H54 (cell line): ENCODE data around the gene APOBEC4.
A peak's percentile ranks its signal among the peaks of the same experiment; 100 is the strongest.
"Not testable (repeated sequence)": the region's sequence is repeated elsewhere in the genome, so short reads cannot be mapped to it uniquely, and the experiment has no call there.

ENCODE experiments used
- DNase-seq: peaks from one replicate; pipeline ENCODE4 v3.0.0; 2011; ENCODE audit warnings: low spot score, mixed read lengths; ENCODE audit not compliant: insufficient read length
- FAIRE-seq: peaks from 3 replicates; lab custom pipeline; 2011; peaks lifted over from hg19 to GRCh38; lab: Jason Lieb, UNC
- POLR2A ChIP-seq: IDR thresholded peaks from 2 replicates; pipeline ENCODE4 v1.6.1; 2011; ENCODE audit warnings: low read depth, mild to moderate bottlenecking, low read length

APOBEC4 gene

GRCh38 chr1:183687546-183688304 lies 34.6 kb upstream of the APOBEC4 start:
- FAIRE-seq (no peak), DNase-seq (no peak)
- TF ChIP-seq POLR2A: no peak

- no peak for TF ChIP-seq POLR2A
- DNase-seq (no peak), FAIRE-seq (no peak)
Observed at GRCh38 chr1:183686229-183686628, 33.1 kb upstream of the APOBEC4 start.

GRCh38 chr1:183685112-183685713 lies 32.1 kb upstream of the APOBEC4 start:
- TF ChIP-seq POLR2A: no peak
- no peak for DNase-seq
- peak; percentile 89 for FAIRE-seq

- not testable (repeated sequence) for DNase-seq, FAIRE-seq
Observed at GRCh38 chr1:183679363-183679762, 26.2 kb upstream of the APOBEC4 start.

- no peak for FAIRE-seq
- no peak for TF ChIP-seq POLR2A
Observed at GRCh38 chr1:183678819-183679218, 25.7 kb upstream of the APOBEC4 start.

GRCh38 chr1:183676586-183677189 lies 23.6 kb upstream of the APOBEC4 start:
- no peak for TF ChIP-seq POLR2A
- DNase-seq (no peak), FAIRE-seq (peak; percentile 88)

More at GRCh38 chr1:183678819-183679218, 25.7 kb upstream of the APOBEC4 start:
- DNase-seq: no peak

GRCh38 chr1:183675883-183676585 lies 22.9 kb upstream of the APOBEC4 start:
- TF ChIP-seq POLR2A: no peak
- DNase-seq (no peak), FAIRE-seq (no peak)

- TF ChIP-seq POLR2A: no peak
- DNase-seq (no peak), FAIRE-seq (no peak)
Observed at GRCh38 chr1:183675381-183675780, 22.3 kb upstream of the APOBEC4 start.

- no peak for FAIRE-seq
Observed at GRCh38 chr1:183674886-183675285, 21.8 kb upstream of the APOBEC4 start.

GRCh38 chr1:183674339-183674738 lies 21.2 kb upstream of the APOBEC4 start:
- TF ChIP-seq POLR2A: no peak
- DNase-seq (no peak), FAIRE-seq (no peak)

More at GRCh38 chr1:183674886-183675285, 21.8 kb upstream of the APOBEC4 start:
- DNase-seq: no peak
- no peak for TF ChIP-seq POLR2A

GRCh38 chr1:183673605-183674323 lies 20.6 kb upstream of the APOBEC4 start:
- DNase-seq (no peak), FAIRE-seq (no peak)
- no peak for TF ChIP-seq POLR2A

GRCh38 chr1:183670169-183670568 lies 17.1 kb upstream of the APOBEC4 start:
- TF ChIP-seq POLR2A: no peak
- FAIRE-seq (no peak), DNase-seq (no peak)

- DNase-seq: no peak
- TF ChIP-seq POLR2A: no peak
- FAIRE-seq: no peak
Observed at GRCh38 chr1:183656355-183656754, 3.2 kb upstream of the APOBEC4 start.

GRCh38 chr1:183655562-183656075 lies 2.5 kb upstream of the APOBEC4 start:
- DNase-seq: peak; percentile 21
- FAIRE-seq: peak; percentile 84
- no peak for TF ChIP-seq POLR2A
